GM21360 (cell line): ENCODE measurements around the gene PLEKHG5.
"Not testable (repeated sequence)": the region's sequence is repeated elsewhere in the genome, so short reads cannot be mapped to it uniquely, and the experiment has no call there.

Experiments used
- ATAC-seq: cut with Tn5 transposase; IDR thresholded peaks from one replicate; pipeline ENCODE4 v1.9.1; 2021; ENCODE audit warnings: mild to moderate bottlenecking, moderate library complexity; ENCODE audit not compliant: unreplicated experiment

PLEKHG5 gene

GRCh38 chr1:6428453-6428852 lies 63.0 kb downstream of the PLEKHG5 start:
- ATAC-seq = not testable (repeated sequence)

DNA sequence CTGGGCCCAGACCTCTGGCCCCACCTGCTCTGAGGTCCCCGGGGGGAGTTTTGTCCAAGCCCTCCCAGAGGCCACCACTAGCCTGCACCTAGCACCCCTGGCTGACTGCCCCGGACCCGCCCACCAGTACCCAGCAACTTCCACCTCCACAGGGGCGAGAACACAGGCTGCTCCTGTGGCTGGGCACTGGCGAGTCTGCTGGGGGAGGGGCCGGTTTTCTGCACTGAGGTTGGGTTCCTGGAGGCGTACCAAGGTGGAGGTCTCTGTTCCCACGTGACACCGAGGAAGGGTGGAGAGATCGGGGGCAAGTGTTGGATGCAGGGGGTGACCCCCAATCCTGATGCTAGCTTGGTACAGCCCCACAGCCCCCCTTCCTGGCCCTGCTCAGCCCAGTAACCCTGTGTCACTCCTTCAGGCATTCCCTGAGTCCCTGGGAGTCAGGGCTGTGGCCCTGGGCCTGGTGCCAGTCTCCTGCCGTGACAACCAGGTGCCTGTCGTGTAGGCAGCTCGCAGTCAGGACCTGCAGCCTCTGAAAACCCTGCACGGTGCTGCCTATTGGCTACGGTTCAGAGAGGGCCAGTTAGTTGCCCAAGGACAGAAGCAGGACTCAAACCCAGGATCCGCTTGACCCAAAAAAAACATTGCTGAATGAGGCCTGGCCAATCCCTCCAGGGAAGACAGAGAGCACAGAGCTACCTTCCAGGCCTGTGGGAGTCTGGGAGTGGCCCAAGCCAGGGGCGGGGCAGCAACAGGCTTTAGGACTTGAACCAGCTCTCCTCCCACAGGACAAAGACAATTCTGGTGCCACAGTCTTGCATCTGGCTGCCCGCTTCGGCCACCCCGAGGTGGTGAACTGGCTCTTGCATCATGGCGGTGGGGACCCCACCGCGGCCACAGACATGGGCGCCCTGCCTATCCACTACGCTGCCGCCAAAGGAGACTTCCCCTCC lies 63.8 kb downstream of the PLEKHG5 start:
- no peak for ATAC-seq

DNA sequence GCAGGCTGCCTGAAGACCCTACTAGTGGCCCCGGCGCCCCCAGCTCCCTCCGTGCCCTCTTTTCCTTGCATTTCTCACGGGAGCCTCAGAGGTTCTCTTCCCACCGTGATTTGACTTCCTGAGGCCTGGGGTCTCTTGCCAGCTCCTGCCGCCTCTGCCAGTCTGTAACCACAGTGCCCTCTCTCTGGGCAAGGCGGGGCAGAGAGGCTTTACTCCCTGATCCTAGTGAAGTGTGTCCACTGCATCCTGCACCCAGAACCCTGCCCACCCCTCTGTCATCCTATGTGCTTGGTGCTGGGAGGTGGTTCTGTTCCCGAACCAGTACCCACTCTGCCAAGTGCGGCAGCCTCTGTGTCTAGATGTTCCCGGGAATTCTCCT lies 64.5 kb downstream of the PLEKHG5 start:
- no peak for ATAC-seq

DNA sequence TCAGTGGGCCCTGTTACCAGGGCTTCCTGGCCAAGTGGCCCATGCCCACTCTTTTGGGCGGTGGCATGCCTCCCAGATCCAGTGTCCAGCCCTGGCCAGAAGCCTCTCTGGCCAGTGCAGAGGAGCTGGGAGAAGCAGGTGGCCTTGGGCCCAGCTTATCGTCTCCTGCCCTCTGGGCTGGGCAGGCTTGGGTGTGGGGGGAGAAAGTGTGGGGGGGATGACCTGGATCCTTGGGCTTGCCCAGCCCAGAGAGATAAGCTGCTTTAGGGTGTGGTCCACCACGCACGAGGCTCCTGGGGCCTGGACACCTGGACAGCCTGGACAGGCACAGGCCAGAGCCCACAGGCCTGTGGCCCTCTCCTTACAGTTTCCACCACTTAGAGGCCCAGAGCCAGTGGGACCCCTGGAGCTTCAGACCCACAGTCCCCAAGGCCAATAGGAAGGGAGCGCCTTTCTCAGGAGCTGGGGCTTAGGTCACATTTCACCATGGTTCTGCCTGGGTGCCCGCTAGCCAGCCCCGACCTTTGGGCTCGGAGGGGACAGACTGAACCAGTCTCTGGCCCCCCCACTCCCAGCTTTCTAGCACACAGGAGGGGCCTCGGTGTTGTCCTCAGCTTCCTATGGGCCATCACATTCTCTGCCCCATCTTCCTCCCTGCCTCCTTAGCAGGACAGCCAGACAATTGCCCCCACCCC lies 65.0 kb downstream of the PLEKHG5 start:
- ATAC-seq = no peak

DNA sequence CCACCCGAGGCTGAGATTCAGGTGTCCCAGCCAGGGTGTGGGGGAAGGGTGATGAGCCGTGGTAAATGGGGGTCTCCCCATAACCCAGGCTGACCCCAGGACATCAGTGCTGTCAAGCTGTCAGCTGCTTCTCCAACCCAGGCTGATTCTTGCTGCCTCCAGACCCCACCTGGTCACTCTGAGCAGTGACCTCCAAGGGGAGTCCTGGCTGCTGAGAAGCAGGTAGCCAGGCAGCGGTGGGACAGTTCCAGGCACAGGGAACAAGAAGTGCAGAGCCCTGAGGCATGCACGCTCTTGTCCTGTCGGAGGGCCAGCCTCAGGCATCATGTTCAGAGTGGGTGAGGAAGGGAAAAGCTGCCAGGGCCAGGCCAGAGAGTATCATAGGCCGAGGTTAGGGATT lies 65.8 kb downstream of the PLEKHG5 start:
- ATAC-seq = no peak

GRCh38 chr1:6424619-6425593 lies 66.6 kb downstream of the PLEKHG5 start, which contains the start of gene ESPN:
TSS of gene ESPN (plus strand) at chr1:6424776. CDS start at chr1:6424956, 180 bp downstream.
- no peak for ATAC-seq

DNA sequence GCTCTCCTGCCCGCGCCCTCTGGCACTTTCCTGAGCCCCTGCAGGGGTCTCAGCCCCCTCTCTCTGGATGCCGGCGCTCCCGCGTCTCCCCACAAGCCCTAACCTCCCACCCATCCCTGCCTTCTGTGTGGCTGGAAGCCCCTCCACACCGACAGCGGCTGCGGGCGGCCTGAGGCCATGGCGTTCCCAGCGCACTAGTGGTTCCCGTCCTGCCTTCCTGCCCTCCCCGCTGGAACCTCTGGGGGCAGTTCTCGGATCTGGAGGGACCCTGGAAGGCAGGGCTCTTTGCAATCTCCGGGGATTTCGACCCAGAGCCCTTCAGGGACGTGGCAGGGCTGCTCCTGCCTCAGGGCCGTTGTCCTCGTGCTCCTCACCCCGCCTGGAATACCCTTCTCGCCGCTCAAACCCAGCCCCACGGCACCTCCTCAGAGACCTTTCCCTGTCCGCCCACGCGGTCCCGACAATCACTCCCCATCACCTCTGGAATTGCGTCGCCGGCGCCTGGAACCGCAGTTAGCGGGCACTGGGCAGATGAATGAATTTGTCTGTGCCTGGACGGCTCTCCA lies 67.4 kb downstream of the PLEKHG5 start:
- no peak for ATAC-seq

GRCh38 chr1:6423321-6423999 lies 68.0 kb downstream of the PLEKHG5 start:
- ATAC-seq = no peak

GRCh38 chr1:6421266-6421665 lies 70.2 kb downstream of the PLEKHG5 start:
- no peak for ATAC-seq

- ATAC-seq = no peak
Observed at GRCh38 chr1:6420454-6421042, 70.9 kb downstream of the PLEKHG5 start.

GRCh38 chr1:6419804-6420453 lies 71.5 kb downstream of the PLEKHG5 start, which contains the start of gene HES2:
TSS of gene HES2 (minus strand) at chr1:6419919. CDS start at chr1:6419820, 99 bp downstream.
- no peak for ATAC-seq

- no peak for ATAC-seq
Observed at GRCh38 chr1:6419397-6419803, 72.1 kb downstream of the PLEKHG5 start.

DNA sequence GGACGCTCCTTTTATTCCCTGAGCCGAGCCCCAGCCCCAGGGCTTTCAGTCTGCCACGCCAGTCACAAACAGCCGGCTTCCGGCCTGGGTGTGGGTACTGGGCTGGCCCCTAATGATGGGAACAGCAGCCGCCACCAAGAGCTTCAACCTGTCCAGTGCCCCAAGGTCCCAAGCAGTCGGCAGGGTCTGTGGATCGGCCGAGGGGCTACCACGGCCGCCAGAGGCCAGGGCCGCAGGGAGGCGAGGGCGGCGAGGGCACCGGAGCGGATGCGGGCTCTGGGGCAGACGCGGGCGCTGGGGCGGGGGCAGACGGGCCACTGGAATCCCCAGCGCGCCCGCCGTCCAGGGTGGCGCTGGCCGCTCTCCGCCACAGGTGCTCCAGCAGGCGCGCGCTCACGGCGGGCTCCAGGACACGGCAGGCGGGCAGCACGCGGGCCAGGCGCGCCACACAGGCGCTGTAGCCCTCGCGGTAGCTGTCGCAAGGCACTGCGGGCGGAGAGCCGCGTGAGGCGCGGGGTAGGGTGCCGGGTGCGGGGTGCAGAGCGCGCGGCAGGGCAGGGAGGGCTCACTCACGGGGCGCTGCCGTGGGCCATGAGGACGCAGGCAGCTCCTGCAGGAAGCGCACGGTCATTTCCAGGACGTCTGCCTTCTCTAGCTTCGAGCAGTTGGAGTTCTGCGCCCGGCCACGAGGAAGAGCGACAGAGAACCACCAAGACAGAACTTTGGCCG lies 72.6 kb downstream of the PLEKHG5 start:
- ATAC-seq = no peak

DNA sequence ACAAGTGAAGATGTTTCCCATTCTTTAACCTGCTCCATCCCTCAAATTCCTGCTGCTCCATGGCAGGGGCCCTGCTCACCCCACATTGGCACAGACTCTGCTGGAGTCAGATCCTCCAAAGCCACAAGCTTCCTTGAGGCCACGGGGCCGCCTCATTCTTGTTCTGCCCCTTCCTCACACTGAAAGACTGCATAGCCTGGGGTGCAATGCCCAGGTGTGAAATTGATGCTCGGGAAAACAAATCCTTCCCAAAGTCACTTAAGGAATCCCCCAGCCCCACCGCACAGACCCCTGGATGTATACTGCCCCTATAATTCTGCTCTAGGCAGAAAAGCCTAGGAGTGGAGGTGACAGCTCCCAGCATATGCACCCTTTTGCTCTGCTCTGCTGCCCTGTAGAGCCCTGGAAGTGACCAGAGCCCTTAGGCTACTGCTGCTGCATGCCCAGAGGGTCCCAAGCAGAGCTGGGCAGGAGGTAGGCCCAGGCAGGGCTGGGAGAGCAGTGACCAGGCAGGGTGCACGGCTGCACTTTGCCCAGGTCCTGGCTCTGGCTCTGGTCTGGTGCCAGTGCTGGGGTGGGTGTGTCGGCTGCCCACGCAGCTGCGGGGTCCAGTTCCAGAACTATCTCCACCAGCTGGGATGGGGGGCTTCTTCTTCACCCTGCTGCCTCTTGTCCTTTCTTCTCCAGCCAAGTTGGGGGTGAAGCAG lies 73.4 kb downstream of the PLEKHG5 start:
- no peak for ATAC-seq
